GM12891 (cell line): ENCODE data around the gene AKAP9.

Source experiments
- PAX5 ChIP-seq: IDR thresholded peaks from 2 replicates; pipeline ENCODE4 v1.6.1; 2011; ENCODE audit warnings: low read length, moderate library complexity, mild to moderate bottlenecking; ENCODE audit not compliant: insufficient read depth, severe bottlenecking
- POLR2A ChIP-seq: IDR thresholded peaks from 2 replicates; pipeline ENCODE4 v1.6.1; 2011; ENCODE audit warnings: low read depth, low read length, control low read depth
- POLR2AphosphoS5 ChIP-seq: IDR thresholded peaks from 2 replicates; pipeline ENCODE4 v1.6.1; 2011; ENCODE audit warnings: low read depth, low read length, control low read depth
- POU2F2 ChIP-seq: IDR thresholded peaks from 2 replicates; pipeline ENCODE4 v1.6.1; 2011; ENCODE audit warnings: low read depth, mild to moderate bottlenecking, control low read depth, low read length, moderate library complexity
- TAF1 ChIP-seq: IDR thresholded peaks from 2 replicates; pipeline ENCODE4 v1.6.1; 2011; ENCODE audit warnings: low read depth, low read length, control low read depth

DNA sequence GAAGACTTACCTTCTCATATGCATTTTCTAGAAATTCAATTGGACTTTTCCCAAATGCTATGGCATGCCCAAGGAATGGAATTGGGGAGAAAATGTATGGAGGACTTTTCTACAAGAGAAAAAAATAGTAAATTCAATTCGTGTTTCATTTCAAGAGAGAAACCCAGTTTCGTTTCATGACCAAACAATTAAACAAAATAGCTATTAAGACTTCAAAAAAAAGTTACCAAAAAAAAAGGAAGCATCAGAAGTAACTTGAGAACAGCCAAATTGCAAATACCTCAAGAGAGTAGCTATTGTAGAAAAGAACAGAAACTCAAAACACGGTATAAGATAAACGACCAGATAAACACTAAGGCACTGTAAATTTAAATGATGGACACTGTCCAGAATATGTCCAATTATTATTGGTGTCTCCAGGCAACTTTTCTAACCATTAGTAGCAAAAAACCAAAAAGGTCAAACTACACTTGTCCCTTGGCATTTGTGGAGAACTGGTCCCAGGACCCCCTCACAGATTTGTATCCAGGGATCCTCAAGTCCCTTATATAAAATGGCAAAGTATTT lies 191.2 kb downstream of the AKAP9 start:
- TF ChIP-seq TAF1 (no peak), POLR2A (no peak), POLR2AphosphoS5 (no peak), PAX5 (no peak), POU2F2 (no peak)
